ENCODE data around the gene ZNF462. TPM values are rescaled to one million over a fixed set of nuclear protein-coding genes. Genes with fewer than 3 reads are reported as not detected.
A peak's percentile ranks its signal among the peaks of the same experiment; 100 is the strongest.

ZNF462 gene
- total RNA-seq, 4 donors from 2014 or later: 24.5 to 38.6 (median 34.6) TPM

GRCh38 chr9:107046692-107047091, 183.7 kb downstream of the ZNF462 start:
- no peaks in the 10 kb centered on the region for H3K9me3 ChIP-seq
- WGBS: 100% methylated on average over 1 of the region's 1 CpG
- H3K27me3 ChIP-seq: no peaks in the 10 kb centered on the region
- intact Hi-C loops (cut with DNase I): no loop called here
- no peak for DNase-seq (ENCODE audit: extremely low spot score)
- no peaks in the 10 kb centered on the region for H3K36me3 ChIP-seq
- TF ChIP-seq CTCF (IDR thresholded peaks at IDR 0.05): no peak
- no peak overlapping the region for H3K27ac ChIP-seq (replicated peaks in 1 of 4)
- peaks cover 0 to 15% (median 4%) of the 10 kb centered on the region in 4 donors for H3K4me1 ChIP-seq
- H3K4me3 ChIP-seq: no peak overlapping the region

- Histone ChIP-seq H3K4me1 (peaks cover 0 to 7% (median under 1%) of the 10 kb centered on the region in 4 donors), H3K27ac (replicated peaks in 1 of 4) (no peak overlapping the region), H3K4me3 (no peak overlapping the region), H3K9me3 (no peaks in the 10 kb centered on the region), H3K36me3 (no peaks in the 10 kb centered on the region), H3K27me3 (no peaks in the 10 kb centered on the region)
- no peak for DNase-seq (ENCODE audit: extremely low spot score)
- 73% methylated on average over 13 of the region's 13 CpGs for WGBS
- intact Hi-C loops (cut with DNase I): no loop called here
- TF ChIP-seq POLR2AphosphoS5 (IDR thresholded peaks at IDR 0.05) (no peak), CTCF (IDR thresholded peaks at IDR 0.05) (no peak), POLR2A (IDR thresholded peaks at IDR 0.05; ENCODE audit: low read depth) (no peak), EP300 (IDR thresholded peaks at IDR 0.05) (no peak)
Observed at GRCh38 chr9:107049046-107049802, 186.3 kb downstream of the ZNF462 start.

- H3K9me3 ChIP-seq: no peaks in the 10 kb centered on the region
- no peak for DNase-seq (ENCODE audit: extremely low spot score)
- WGBS: 78% methylated on average over 2 of the region's 2 CpGs
- intact Hi-C loops (cut with DNase I): no loop called here
- no peak overlapping the region for H3K27ac ChIP-seq (replicated peaks in 1 of 4)
- H3K36me3 ChIP-seq: no peaks in the 10 kb centered on the region
- H3K4me1 ChIP-seq: peaks cover 0 to 5% (median 2%) of the 10 kb centered on the region in 4 donors
- TF ChIP-seq CTCF (IDR thresholded peaks at IDR 0.05): no peak
- TF ChIP-seq POLR2AphosphoS5 (IDR thresholded peaks at IDR 0.05): no peak
- no peak for TF ChIP-seq EP300 (IDR thresholded peaks at IDR 0.05)
- no peak for TF ChIP-seq POLR2A (IDR thresholded peaks at IDR 0.05; ENCODE audit: low read depth)
- H3K27me3 ChIP-seq: no peaks in the 10 kb centered on the region
- H3K4me3 ChIP-seq: no peak overlapping the region
Observed at GRCh38 chr9:107049803-107050184, 186.8 kb downstream of the ZNF462 start.

- intact Hi-C loops (cut with DNase I): no loop called here
Observed at GRCh38 chr9:107051392-107051791, 188.4 kb downstream of the ZNF462 start.

More at GRCh38 chr9:107051392-107051791, 188.4 kb downstream of the ZNF462 start:
- TF ChIP-seq EP300 (IDR thresholded peaks at IDR 0.05): no peak
- TF ChIP-seq CTCF (IDR thresholded peaks at IDR 0.05): no peak
- peaks cover 0 to 5% (median 2%) of the 10 kb centered on the region in 4 donors for H3K4me1 ChIP-seq
- H3K27ac ChIP-seq (replicated peaks in 1 of 4): no peak overlapping the region
- 77% methylated on average over 1 of the region's 1 CpG for WGBS
- H3K36me3 ChIP-seq: no peaks in the 10 kb centered on the region
- no peak overlapping the region for H3K4me3 ChIP-seq
- no peaks in the 10 kb centered on the region for H3K27me3 ChIP-seq
- H3K9me3 ChIP-seq: no peaks in the 10 kb centered on the region
- DNase-seq (ENCODE audit: extremely low spot score): peak; percentile 77

Data from esophagus muscularis mucosa (tissue), 4 donors.